Measurements from ENCODE around the gene BFSP1. TPM values are rescaled to one million over a fixed set of nuclear protein-coding genes. Genes with fewer than 3 reads are reported as not detected.

Gene BFSP1
- total RNA-seq, 1 experiment from 2014 or later, result 3.9 TPM

DNA sequence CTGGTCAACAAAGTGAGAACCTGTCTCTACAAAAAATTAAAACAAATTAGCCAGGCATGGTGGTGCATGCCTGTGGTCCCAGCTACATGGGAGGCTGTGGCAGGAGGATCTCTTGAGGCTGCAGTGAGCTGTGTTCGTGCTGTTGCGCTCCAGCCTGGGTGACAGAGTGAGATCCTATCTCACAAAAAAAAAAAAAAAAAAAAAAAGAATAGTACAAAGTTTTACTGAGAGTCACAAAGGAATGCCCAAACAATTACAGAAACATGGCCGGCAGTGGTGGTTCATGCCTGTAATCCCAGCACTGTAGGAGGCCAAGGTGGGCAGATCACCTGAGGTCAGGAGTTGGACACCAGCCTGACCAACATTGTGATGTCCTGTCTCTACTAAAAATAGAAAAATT lies 23.9 kb upstream of the BFSP1 start:
- Mint-ChIP-seq H3K27me3 (ENCODE audit: insufficient read depth, unreplicated experiment) (no peaks in the 10 kb centered on the region), H3K9me3 (ENCODE audit: unreplicated experiment) (no peaks in the 10 kb centered on the region), H3K36me3 (ENCODE audit: insufficient read depth, unreplicated experiment) (peaks cover 5% of the 10 kb centered on the region), H3K4me1 (ENCODE audit: insufficient read depth, unreplicated experiment) (peaks cover 26% of the 10 kb centered on the region), H3K27ac (ENCODE audit: low read depth, unreplicated experiment) (no peak overlapping the region), H3K4me3 (ENCODE audit: unreplicated experiment) (no peak overlapping the region)
- no TSS peak for BruUV-seq (replicated peaks)
- TF ChIP-seq CTCF (IDR thresholded peaks at IDR 0.05; ENCODE audit: unreplicated experiment), result no peak
- no peak for DNase-seq (ENCODE audit: unreplicated experiment)
- intact Hi-C loops (cut with micrococcal nuclease), result no loop called here
- ChIA-PET CTCF (interaction anchor here (0.7 to 7.7 kb wide), 3 partner anchors 13 to 411 kb away, joined by 3 to 72 read pairs (median 55); partner anchors contain the start of gene DSTN), POLR2A (interaction anchor here (9.4 kb wide), 1 partner anchor 14 kb away, joined by 214 read pairs; no protein-coding TSS in a partner anchor)

DNA sequence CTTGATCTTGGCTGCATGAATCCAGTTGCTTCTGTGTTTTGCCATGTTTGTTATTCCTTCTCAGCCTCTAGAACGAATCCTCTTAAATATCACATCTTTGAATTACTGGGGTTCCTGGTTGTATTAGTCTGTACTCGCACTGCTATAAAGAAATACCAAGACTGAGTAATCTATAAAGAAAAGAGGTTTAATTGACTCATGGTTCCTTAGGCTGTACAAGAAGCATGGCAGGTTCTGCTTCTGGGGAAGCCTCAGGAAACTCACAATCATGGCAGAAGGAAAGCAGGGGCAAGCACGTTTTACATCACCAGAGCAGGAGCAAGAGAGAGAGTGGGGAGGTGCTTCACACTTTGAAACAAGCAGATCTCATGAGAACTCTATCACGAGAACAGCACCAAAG lies 18.0 kb upstream of the BFSP1 start:
- Mint-ChIP-seq H3K4me1 (ENCODE audit: insufficient read depth, unreplicated experiment) (no peaks in the 10 kb centered on the region), H3K4me3 (ENCODE audit: unreplicated experiment) (no peak overlapping the region), H3K27ac (ENCODE audit: low read depth, unreplicated experiment) (no peak overlapping the region), H3K36me3 (ENCODE audit: insufficient read depth, unreplicated experiment) (no peaks in the 10 kb centered on the region), H3K27me3 (ENCODE audit: insufficient read depth, unreplicated experiment) (no peaks in the 10 kb centered on the region), H3K9me3 (ENCODE audit: unreplicated experiment) (no peaks in the 10 kb centered on the region)
- no peak for TF ChIP-seq CTCF (IDR thresholded peaks at IDR 0.05; ENCODE audit: unreplicated experiment)
- DNase-seq (ENCODE audit: unreplicated experiment), result no peak
- POLR2A ChIA-PET, result interaction anchor here (4.1 kb wide), 1 partner anchor 22 kb away, joined by 27 read pairs; the partner anchor contains the start of gene DSTN
- intact Hi-C loops (cut with micrococcal nuclease), result no loop called here
- no TSS peak for BruUV-seq (replicated peaks)
- CTCF ChIA-PET, result no interaction called here

DNA sequence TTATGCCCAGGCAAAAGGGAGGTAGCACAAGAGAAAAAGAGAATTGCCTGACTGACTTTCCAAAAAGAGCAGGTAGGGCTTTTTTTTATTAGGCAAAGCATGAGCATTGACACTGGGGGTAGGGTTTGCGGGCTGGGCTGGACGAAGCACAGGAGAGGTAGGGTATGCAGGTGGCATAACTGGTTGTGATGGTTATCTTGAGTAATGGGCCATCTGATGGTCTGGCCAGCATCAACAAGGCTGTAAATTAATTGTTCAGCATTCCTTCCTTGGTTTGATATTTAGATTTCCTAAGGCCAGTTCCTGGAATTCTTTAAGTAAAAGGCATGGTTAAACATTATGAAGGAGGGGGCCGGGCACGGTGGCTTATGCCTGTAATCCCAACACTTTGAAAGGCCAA lies 13.9 kb upstream of the BFSP1 start:
- intact Hi-C loops (cut with micrococcal nuclease), result no loop called here
- H3K4me1 Mint-ChIP-seq (ENCODE audit: insufficient read depth, unreplicated experiment), result peaks cover 22% of the 10 kb centered on the region
- no peaks in the 10 kb centered on the region for H3K36me3 Mint-ChIP-seq (ENCODE audit: insufficient read depth, unreplicated experiment)
- no TSS peak for BruUV-seq (replicated peaks)
- no peak for DNase-seq (ENCODE audit: unreplicated experiment)
- no peak for TF ChIP-seq CTCF (IDR thresholded peaks at IDR 0.05; ENCODE audit: unreplicated experiment)
- H3K9me3 Mint-ChIP-seq (ENCODE audit: unreplicated experiment), result no peaks in the 10 kb centered on the region
- H3K27me3 Mint-ChIP-seq (ENCODE audit: insufficient read depth, unreplicated experiment), result no peaks in the 10 kb centered on the region
- no peak overlapping the region for H3K4me3 Mint-ChIP-seq (ENCODE audit: unreplicated experiment)
- ChIA-PET POLR2A (interaction anchor here (1.1 to 9.9 kb wide), 3 partner anchors 14 to 41 kb away, joined by 3 to 348 read pairs (median 214); partner anchors contain the start of gene DSTN), CTCF (interaction anchor here (0.6 to 7.9 kb wide), 6 partner anchors 9 to 413 kb away, joined by 3 to 75 read pairs (median 5); partner anchors contain the start of gene DSTN)
- H3K27ac Mint-ChIP-seq (ENCODE audit: low read depth, unreplicated experiment), result no peak overlapping the region

GRCh38 chr20:17543531-17544131 lies 12.5 kb upstream of the BFSP1 start:
- TF ChIP-seq CTCF (IDR thresholded peaks at IDR 0.05; ENCODE audit: unreplicated experiment), result no peak
- H3K4me3 Mint-ChIP-seq (ENCODE audit: unreplicated experiment), result no peak overlapping the region
- H3K4me1 Mint-ChIP-seq (ENCODE audit: insufficient read depth, unreplicated experiment), result peaks cover 24% of the 10 kb centered on the region
- BruUV-seq (replicated peaks), result no TSS peak
- no peak overlapping the region for H3K27ac Mint-ChIP-seq (ENCODE audit: low read depth, unreplicated experiment)
- POLR2A ChIA-PET, result interaction anchor here (0.6 to 9.9 kb wide), 17 partner anchors 7 to 923 kb away, joined by 3 to 348 read pairs (median 5); partner anchors contain the start of genes BFSP1, DSTN, RRBP1 and ZNF133
- DNase-seq (ENCODE audit: unreplicated experiment), result no peak
- H3K27me3 Mint-ChIP-seq (ENCODE audit: insufficient read depth, unreplicated experiment), result no peaks in the 10 kb centered on the region
- intact Hi-C loops (cut with micrococcal nuclease), result no loop called here
- CTCF ChIA-PET, result interaction anchor here (0.6 to 7.9 kb wide), 17 partner anchors 9 to 966 kb away, joined by 3 to 75 read pairs (median 4); partner anchors contain the start of genes BFSP1 and DSTN
- no peaks in the 10 kb centered on the region for H3K36me3 Mint-ChIP-seq (ENCODE audit: insufficient read depth, unreplicated experiment)
- no peaks in the 10 kb centered on the region for H3K9me3 Mint-ChIP-seq (ENCODE audit: unreplicated experiment)

Measured in MCF 10A (cell line).